MM.1S (cell line): ENCODE results near the gene RAB7A.

Experiments
- CTCF ChIP-seq: fragments of 300-600 bp; sonication (generic); IDR thresholded peaks from 2 replicates; pipeline ENCODE4 v1.5.1; 2016; ENCODE audit warnings: antibody characterized with exemption, low read length, mixed read lengths
- EZH2 ChIP-seq: fragments of 300-600 bp; sonication (generic); optimal IDR thresholded peaks from 2 replicates; pipeline ENCODE3; 2017; ENCODE audit warnings: low read depth, mild to moderate bottlenecking, antibody characterized with exemption, low read length, mixed read lengths

- TF ChIP-seq EZH2 (no peak), CTCF (peak; percentile 21)
Observed at GRCh38 chr3:128845119-128845777, 119.3 kb downstream of the RAB7A start.
